ENCODE data around the gene DCC. TPM values are rescaled to one million over a fixed set of nuclear protein-coding genes. Genes with fewer than 3 reads are reported as not detected.
"Not testable (repeated sequence)": the region's sequence is repeated elsewhere in the genome, so short reads cannot be mapped to it uniquely, and the experiment has no call there.

DCC gene
- total RNA-seq, 1 experiment from 2014 or later: 0.39 TPM

DNA sequence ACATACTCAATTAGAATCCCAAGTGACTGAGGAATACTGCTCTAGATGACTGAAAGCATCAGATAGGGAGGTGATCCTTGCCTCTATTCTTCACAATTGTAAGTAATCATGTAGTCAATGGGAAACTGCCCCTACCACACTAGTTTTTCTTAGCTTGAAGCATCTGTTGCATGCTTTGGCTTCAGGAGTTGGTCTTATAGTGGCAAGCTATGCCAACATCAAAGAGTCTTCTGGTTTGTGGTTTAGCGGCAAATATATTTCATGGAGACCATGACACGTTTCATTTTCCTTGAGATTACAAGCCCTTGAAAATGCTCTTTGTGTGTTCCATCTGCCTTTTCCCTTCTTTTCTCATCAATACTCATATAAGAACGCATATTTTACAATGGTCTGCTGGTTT is 12.9 kb downstream of the DCC start:
- Mint-ChIP-seq H3K27ac (ENCODE audit: unreplicated experiment) (no peak overlapping the region), H3K9me3 (ENCODE audit: unreplicated experiment) (no peaks in the 10 kb centered on the region), H3K4me1 (ENCODE audit: low read depth, unreplicated experiment) (no peaks in the 10 kb centered on the region), H3K36me3 (ENCODE audit: insufficient read depth, unreplicated experiment) (no peaks in the 10 kb centered on the region), H3K4me3 (ENCODE audit: unreplicated experiment) (no peak overlapping the region), H3K27me3 (ENCODE audit: insufficient read depth, unreplicated experiment) (peaks cover 4% of the 10 kb centered on the region)
- TF ChIP-seq, protein P1, sequence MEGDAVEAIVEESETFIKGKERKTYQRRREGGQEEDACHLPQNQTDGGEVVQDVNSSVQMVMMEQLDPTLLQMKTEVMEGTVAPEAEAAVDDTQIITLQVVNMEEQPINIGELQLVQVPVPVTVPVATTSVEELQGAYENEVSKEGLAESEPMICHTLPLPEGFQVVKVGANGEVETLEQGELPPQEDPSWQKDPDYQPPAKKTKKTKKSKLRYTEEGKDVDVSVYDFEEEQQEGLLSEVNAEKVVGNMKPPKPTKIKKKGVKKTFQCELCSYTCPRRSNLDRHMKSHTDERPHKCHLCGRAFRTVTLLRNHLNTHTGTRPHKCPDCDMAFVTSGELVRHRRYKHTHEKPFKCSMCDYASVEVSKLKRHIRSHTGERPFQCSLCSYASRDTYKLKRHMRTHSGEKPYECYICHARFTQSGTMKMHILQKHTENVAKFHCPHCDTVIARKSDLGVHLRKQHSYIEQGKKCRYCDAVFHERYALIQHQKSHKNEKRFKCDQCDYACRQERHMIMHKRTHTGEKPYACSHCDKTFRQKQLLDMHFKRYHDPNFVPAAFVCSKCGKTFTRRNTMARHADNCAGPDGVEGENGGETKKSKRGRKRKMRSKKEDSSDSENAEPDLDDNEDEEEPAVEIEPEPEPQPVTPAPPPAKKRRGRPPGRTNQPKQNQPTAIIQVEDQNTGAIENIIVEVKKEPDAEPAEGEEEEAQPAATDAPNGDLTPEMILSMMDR (IDR thresholded peaks at IDR 0.05; ENCODE audit: insufficient read depth in 1 of 2, low read depth in 1 of 2, low read length in 1 of 2, severe bottlenecking in 1 of 2, unreplicated experiment in 1 of 2): no peak
- Histone ChIP-seq H3K27me3 (replicated peaks; ENCODE audit: control insufficient read depth, insufficient read depth, low read length) (no peaks in the 10 kb centered on the region), H3K4me3 (ENCODE audit: low read depth, low read length) (no peak overlapping the region), H3K36me3 (ENCODE audit: control insufficient read depth, insufficient read depth, low read length) (no peaks in the 10 kb centered on the region), H3K4me1 (no peaks in the 10 kb centered on the region), H3K9me3 (no peaks in the 10 kb centered on the region)
- no peak for DNase-seq
- intact Hi-C loops (cut with micrococcal nuclease; ENCODE audit: unreplicated experiment): no loop called here
- BruUV-seq (replicated peaks): no TSS peak
- POLR2A ChIA-PET: no interaction called here
- CTCF ChIA-PET: no interaction called here

DNA sequence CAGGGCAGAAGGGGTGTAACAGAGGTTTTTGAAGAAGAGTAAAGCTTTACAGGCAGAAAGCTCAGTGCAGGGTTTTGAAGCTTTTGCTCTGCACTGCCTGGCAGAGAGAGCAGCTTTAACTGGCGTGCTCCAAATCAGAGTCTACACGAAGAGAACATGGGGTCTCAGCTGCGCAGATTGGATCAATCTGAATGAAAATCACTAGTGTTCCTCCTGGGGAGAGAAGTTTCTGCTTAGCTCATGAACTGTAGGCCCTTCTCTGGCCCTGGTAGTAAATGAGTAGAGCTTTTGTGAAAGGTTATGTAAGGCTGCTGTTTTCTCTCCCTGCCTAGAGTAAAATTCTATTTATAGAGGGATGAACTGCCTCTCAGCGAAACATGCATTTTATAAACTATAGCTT is 13.6 kb downstream of the DCC start:
- POLR2A ChIA-PET: no interaction called here

DNA sequence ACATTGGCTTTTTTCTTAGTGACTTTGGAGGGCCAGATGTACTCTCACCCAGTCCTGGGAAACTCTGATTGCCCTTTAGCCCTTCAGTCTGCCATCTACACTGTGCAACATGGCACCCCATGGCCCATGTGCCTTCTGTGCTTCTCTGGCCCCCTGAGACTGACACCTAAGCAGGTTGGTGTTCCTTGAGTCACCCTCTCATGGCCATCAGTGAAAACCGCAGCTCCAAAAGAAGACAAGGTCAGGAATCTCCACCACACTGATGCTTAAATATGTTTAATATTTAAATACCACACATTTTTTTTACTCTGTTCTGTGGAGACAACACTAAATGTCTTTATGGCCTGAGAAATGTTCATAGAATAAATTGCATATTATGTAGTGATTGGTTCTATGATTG is 23.9 kb downstream of the DCC start:
- H3K9me3 Mint-ChIP-seq (ENCODE audit: unreplicated experiment): no peaks in the 10 kb centered on the region
- no peaks in the 10 kb centered on the region for H3K9me3 ChIP-seq
- H3K4me1 ChIP-seq: no peaks in the 10 kb centered on the region
- no peaks in the 10 kb centered on the region for H3K36me3 ChIP-seq (ENCODE audit: control insufficient read depth, insufficient read depth, low read length)
- CTCF ChIA-PET: no interaction called here
- TF ChIP-seq, protein P1 (IDR thresholded peaks at IDR 0.05; ENCODE audit: insufficient read depth in 1 of 2, low read depth in 1 of 2, low read length in 1 of 2, severe bottlenecking in 1 of 2, unreplicated experiment in 1 of 2): no peak
- no peak for DNase-seq
- no peaks in the 10 kb centered on the region for H3K27me3 Mint-ChIP-seq (ENCODE audit: insufficient read depth, unreplicated experiment)
- no peak overlapping the region for H3K4me3 ChIP-seq (ENCODE audit: low read depth, low read length)
- H3K27me3 ChIP-seq (replicated peaks; ENCODE audit: control insufficient read depth, insufficient read depth, low read length): no peaks in the 10 kb centered on the region
- no peak overlapping the region for H3K27ac Mint-ChIP-seq (ENCODE audit: unreplicated experiment)
- no peaks in the 10 kb centered on the region for H3K4me1 Mint-ChIP-seq (ENCODE audit: low read depth, unreplicated experiment)
- no peak overlapping the region for H3K4me3 Mint-ChIP-seq (ENCODE audit: unreplicated experiment)
- POLR2A ChIA-PET: no interaction called here
- intact Hi-C loops (cut with micrococcal nuclease; ENCODE audit: unreplicated experiment): no loop called here
- BruUV-seq (replicated peaks): no TSS peak
- no peaks in the 10 kb centered on the region for H3K36me3 Mint-ChIP-seq (ENCODE audit: insufficient read depth, unreplicated experiment)

More for the DNA sequence above, 13.6 kb downstream of the DCC start:
- Histone ChIP-seq H3K36me3 (ENCODE audit: control insufficient read depth, insufficient read depth, low read length) (no peaks in the 10 kb centered on the region), H3K4me1 (no peaks in the 10 kb centered on the region), H3K27me3 (replicated peaks; ENCODE audit: control insufficient read depth, insufficient read depth, low read length) (no peaks in the 10 kb centered on the region), H3K4me3 (ENCODE audit: low read depth, low read length) (no peak overlapping the region), H3K9me3 (no peaks in the 10 kb centered on the region)
- Mint-ChIP-seq H3K9me3 (ENCODE audit: unreplicated experiment) (no peaks in the 10 kb centered on the region), H3K4me1 (ENCODE audit: low read depth, unreplicated experiment) (no peaks in the 10 kb centered on the region), H3K36me3 (ENCODE audit: insufficient read depth, unreplicated experiment) (no peaks in the 10 kb centered on the region), H3K4me3 (ENCODE audit: unreplicated experiment) (no peak overlapping the region), H3K27ac (ENCODE audit: unreplicated experiment) (no peak overlapping the region), H3K27me3 (ENCODE audit: insufficient read depth, unreplicated experiment) (peaks cover 4% of the 10 kb centered on the region)
- TF ChIP-seq, protein P1 (IDR thresholded peaks at IDR 0.05; ENCODE audit: insufficient read depth in 1 of 2, low read depth in 1 of 2, low read length in 1 of 2, severe bottlenecking in 1 of 2, unreplicated experiment in 1 of 2): no peak
- DNase-seq: no peak
- CTCF ChIA-PET: no interaction called here
- no TSS peak for BruUV-seq (replicated peaks)
- intact Hi-C loops (cut with micrococcal nuclease; ENCODE audit: unreplicated experiment): no loop called here

DNA sequence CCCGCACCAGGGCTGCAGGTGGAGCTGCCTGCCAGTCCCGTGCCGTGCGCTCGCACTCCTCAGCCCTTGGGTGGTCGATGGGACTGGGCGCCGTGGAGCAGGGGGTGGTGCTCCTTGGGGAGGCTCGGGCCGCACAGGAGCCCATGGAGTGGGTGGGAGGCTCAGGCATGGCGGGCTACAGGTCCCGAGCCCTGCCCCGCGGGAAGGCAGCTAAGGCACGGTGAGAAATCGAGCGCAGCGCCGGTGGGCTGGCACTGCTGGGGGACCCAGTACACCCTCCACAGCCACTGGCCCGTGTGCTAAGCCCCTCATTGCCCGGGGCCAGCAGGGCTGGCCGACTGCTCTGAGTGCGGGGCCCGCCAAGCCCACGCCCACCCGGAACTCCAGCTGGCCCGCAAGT is 26.9 kb downstream of the DCC start:
- not testable (repeated sequence) for BruUV-seq (replicated peaks)

More for the DNA sequence above, 26.9 kb downstream of the DCC start:
- H3K27ac Mint-ChIP-seq (ENCODE audit: unreplicated experiment); CTCF ChIA-PET; H3K4me3 Mint-ChIP-seq (ENCODE audit: unreplicated experiment); intact Hi-C loops (cut with micrococcal nuclease; ENCODE audit: unreplicated experiment); H3K27me3 ChIP-seq (replicated peaks; ENCODE audit: control insufficient read depth, insufficient read depth, low read length); POLR2A ChIA-PET; H3K9me3 ChIP-seq; H3K4me1 Mint-ChIP-seq (ENCODE audit: low read depth, unreplicated experiment); H3K36me3 ChIP-seq (ENCODE audit: control insufficient read depth, insufficient read depth, low read length); H3K9me3 Mint-ChIP-seq (ENCODE audit: unreplicated experiment); H3K4me3 ChIP-seq (ENCODE audit: low read depth, low read length); DNase-seq; H3K4me1 ChIP-seq; H3K27me3 Mint-ChIP-seq (ENCODE audit: insufficient read depth, unreplicated experiment); H3K36me3 Mint-ChIP-seq (ENCODE audit: insufficient read depth, unreplicated experiment): not testable (repeated sequence)

All from Caco-2 (cell line).